VCaP (cell line): ENCODE data around the gene GRID2.

ENCODE experiments used
- H3K27ac ChIP-seq: fragments of 450-650 bp; 2 replicates; pipeline ENCODE4 v1.5.1; 2017
- TF ChIP-seq, protein P1 (sequence below): fragments of 450-650 bp; conservative IDR thresholded peaks from 2 replicates; pipeline ENCODE4 v1.5.1; 2017; ENCODE audit warnings: mild to moderate bottlenecking, moderate library complexity

GRID2 gene

GRCh38 chr4:92968556-92968955, 664.8 kb downstream of the GRID2 start:
- H3K27ac ChIP-seq = no peak overlapping the region
- TF ChIP-seq, protein P1, sequence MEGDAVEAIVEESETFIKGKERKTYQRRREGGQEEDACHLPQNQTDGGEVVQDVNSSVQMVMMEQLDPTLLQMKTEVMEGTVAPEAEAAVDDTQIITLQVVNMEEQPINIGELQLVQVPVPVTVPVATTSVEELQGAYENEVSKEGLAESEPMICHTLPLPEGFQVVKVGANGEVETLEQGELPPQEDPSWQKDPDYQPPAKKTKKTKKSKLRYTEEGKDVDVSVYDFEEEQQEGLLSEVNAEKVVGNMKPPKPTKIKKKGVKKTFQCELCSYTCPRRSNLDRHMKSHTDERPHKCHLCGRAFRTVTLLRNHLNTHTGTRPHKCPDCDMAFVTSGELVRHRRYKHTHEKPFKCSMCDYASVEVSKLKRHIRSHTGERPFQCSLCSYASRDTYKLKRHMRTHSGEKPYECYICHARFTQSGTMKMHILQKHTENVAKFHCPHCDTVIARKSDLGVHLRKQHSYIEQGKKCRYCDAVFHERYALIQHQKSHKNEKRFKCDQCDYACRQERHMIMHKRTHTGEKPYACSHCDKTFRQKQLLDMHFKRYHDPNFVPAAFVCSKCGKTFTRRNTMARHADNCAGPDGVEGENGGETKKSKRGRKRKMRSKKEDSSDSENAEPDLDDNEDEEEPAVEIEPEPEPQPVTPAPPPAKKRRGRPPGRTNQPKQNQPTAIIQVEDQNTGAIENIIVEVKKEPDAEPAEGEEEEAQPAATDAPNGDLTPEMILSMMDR = no peak

DNA sequence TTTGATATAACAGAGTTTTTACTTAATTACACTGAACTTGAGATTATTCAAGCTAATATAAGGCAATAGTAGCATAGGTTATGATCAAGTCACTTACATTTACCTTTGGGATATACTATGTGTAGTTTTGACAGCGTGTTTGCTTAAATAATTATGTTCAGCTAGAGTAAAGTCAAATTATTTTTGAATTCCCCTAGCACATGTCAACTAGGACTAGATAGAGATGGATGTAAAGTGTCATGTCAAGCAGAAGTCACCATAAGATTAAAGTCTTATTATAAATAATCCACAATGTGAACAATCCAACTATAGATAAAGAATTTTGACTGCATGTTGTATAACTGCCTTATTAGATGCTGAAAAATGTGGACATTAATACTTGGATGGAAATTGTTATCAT, 665.2 kb downstream of the GRID2 start:
- TF ChIP-seq, protein P1 = no peak
- no peak overlapping the region for H3K27ac ChIP-seq

- no peak overlapping the region for H3K27ac ChIP-seq
- TF ChIP-seq, protein P1 = no peak
Observed at GRCh38 chr4:92969650-92970379, 666.0 kb downstream of the GRID2 start.

DNA sequence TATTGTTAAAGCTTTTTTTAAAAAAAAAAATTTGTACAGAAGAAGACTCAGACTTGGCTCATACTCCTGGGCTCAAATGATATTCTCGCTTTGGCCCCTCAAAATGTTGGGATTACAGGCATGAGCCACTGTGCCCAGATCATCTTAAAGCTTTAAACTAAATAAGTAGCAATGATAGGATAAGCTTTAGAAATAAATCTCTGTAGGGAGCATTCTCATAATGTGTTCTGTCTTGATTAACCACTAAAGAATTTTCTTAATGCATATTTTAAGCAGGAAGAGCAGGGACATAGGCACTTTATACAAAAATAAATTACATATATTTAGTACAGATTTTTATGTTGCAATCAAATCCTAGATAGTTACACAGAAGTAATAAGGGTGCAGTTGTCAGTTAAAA, 667.2 kb downstream of the GRID2 start:
- no peak overlapping the region for H3K27ac ChIP-seq
- TF ChIP-seq, protein P1 = no peak

GRCh38 chr4:92988301-92988700, 684.5 kb downstream of the GRID2 start:
- TF ChIP-seq, protein P1 = no peak
- H3K27ac ChIP-seq = no peak overlapping the region

- TF ChIP-seq, protein P1 = no peak
- H3K27ac ChIP-seq = no peak overlapping the region
Observed at GRCh38 chr4:92992758-92993157, 689.0 kb downstream of the GRID2 start.

- TF ChIP-seq, protein P1 = no peak
Observed at GRCh38 chr4:92994727-92995126, 691.0 kb downstream of the GRID2 start.

More at GRCh38 chr4:92994727-92995126, 691.0 kb downstream of the GRID2 start:
- no peak overlapping the region for H3K27ac ChIP-seq
